ELF-1 (cell line): ENCODE data around the gene SOX11.
A peak's percentile ranks its signal among the peaks of the same experiment; 100 is the strongest.

Experiments
- DNase-seq: peaks from one replicate; pipeline ENCODE4 v3.0.0-alpha.2; 2016; ENCODE audit warnings: low read depth, low spot score

The SOX11 gene

GRCh38 chr2:5723791-5724735, 31.9 kb downstream of the SOX11 start:
- DNase-seq = no peak

- no peak for DNase-seq
These were observed 32.9 kb downstream of the SOX11 start for GRCh38 chr2:5725072-5725471.

DNA sequence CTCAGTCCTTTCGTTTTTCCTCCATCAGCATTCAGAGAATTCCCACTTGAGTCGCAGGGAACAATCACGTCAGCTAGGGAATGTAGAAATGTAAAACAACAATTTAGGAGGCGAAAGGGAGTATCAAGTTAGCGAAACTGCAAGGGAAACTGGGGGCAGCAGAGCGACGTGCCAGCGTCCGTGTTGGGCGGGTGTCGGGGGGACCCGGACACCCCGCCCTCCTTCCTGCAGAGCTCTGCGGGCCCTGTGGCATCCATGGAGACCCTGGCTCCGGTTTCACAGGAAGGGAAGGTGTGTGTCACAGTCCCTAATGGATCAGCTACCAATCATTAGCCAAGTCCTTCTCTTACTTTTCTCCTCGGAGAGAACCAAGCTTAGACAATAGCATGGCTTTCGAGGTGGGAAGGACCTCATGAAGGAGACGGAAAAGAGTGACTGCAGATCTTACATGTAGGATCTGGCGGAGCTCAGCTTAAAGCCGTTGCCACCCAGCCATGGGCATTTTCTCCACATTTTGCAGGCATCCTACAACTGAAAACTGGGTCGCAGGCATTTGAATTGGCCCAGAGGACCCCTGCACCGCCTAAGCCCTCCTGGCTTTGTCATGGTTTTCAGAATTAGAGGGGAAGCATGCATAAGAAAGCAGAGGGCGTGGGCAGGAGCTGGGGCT, 33.7 kb downstream of the SOX11 start:
- peak; percentile 96 for DNase-seq

DNA sequence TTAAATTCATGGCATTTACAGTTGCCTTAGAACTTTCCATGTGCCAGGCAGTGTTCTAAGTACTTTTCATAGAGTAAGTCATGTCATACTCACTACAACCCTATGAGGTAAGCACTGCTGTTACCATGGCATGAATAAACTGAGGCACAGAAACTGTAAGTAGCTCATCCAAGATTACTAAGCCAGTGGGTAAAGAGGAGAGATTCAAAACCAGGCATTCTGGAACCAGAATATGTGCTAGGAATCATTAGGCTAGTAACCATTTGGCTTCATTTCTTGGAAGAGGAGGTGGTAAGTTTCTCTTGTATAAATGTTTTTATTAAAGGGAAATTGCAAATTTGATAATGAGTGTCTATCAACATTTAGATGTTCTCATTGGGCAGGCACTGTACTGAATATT, 35.1 kb downstream of the SOX11 start:
- no peak for DNase-seq

GRCh38 chr2:5729416-5729815, 37.2 kb downstream of the SOX11 start:
- DNase-seq = peak; percentile 73

GRCh38 chr2:5730386-5730785, 38.2 kb downstream of the SOX11 start:
- peak; percentile 47 for DNase-seq

- DNase-seq = no peak
These were observed 42.8 kb downstream of the SOX11 start for GRCh38 chr2:5734859-5735520.

- no peak for DNase-seq
These were observed 43.3 kb downstream of the SOX11 start for GRCh38 chr2:5735521-5735861.

GRCh38 chr2:5736050-5736449, 43.9 kb downstream of the SOX11 start:
- DNase-seq = no peak

DNA sequence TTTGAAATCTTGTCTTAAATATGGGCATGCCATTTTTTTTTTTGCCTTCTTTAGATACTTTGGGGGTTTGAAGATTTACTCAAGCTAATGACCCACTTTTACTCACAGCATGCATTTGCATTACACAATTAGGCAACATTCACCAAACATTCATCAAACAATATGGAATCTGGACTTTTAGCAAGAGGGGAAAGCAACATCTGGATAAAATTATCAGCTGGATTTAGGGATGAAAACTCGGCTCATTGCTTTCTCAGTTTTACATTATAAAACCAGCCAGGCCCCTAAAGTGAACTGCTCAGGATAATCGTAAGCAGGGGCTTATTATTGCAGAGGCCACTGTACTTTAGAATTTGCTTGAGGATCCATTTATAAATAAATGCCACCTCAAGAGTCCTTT, 44.7 kb downstream of the SOX11 start:
- DNase-seq = no peak

DNA sequence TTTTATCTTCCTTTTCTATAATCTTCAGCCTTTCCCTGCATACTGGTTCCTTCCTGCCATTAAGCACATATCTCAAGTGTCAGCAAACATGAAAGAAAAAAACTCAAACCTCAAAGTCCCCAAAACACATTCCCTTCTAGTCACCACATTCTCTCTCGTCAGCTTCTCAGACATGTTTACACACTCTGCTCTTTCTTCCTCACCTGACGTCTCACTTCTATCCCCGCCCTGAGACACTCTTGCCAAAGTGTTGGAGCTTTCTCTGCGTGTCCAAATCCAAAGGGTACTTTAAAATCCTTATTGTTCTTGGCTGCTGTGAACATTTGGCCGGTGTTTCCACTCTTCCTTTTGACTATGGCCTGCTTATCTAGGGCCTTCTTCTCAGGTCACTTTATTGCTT, 47.9 kb downstream of the SOX11 start:
- no peak for DNase-seq

DNA sequence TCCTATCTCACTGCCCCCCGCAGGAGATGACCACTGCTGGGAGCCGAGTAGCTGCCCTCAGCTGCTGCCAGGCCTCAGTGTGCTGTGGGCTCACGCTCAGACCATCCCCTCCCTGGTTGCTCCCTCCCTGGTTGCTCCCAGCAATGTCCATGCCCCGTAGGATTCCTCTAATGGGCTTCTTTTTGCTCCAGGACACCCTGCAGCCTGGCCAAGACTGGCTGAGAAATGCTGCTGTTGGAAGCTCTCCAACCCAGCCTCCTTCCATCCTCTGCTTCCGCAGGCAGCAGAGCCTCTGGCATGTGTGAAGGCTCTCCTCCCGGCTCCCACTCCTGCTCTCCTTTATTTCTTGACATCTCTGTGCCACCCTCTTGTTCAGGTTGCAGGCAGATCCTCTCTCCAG, 48.6 kb downstream of the SOX11 start:
- no peak for DNase-seq

DNA sequence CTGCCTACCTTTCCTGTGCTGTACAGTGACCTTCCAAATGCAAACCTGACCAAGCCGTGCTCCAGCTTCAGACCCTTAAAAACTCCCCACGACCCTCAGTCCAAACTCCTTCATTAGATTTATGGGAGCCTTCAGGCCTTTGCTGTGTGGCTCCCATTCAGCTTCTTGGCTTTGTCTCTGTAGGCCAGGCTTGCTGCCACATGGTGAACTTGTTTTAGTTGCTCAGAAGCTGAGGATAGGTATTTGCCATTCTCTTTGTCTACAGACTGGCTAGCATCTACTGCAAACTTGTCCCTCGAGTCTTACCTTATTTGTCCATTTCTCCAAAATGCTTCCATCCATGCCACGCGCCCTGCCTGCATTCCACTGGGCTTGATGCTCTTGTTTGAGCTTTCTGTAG, 49.1 kb downstream of the SOX11 start:
- DNase-seq = no peak

- peak; percentile 60 for DNase-seq
These were observed 49.9 kb downstream of the SOX11 start for GRCh38 chr2:5742126-5742525.

GRCh38 chr2:5748391-5748790, 56.2 kb downstream of the SOX11 start:
- DNase-seq = no peak

GRCh38 chr2:5748946-5749345, 56.8 kb downstream of the SOX11 start:
- DNase-seq = no peak

DNA sequence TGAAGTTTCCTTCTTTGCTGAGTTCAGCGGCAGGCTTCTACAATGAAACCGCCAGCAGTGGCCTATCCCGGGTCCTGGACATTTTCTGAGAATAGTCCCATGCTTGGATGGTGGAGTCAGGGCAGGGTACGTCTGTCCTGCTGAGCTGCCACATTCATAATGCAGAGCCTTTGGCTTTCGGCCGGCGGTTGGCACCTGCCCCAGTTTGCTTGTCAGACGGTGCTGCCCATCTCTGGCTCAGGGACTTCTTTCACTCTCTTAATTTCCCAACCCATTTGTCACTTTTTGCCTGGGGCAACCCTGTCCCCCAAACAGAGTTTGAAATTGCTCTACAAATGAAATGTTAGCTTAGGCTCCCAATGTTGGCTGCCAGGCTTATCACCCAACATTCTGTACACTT, 57.2 kb downstream of the SOX11 start:
- DNase-seq = no peak
